Stimulated activated CD4-positive, alpha-beta T cell treated with anti-CD3 and anti-CD28 coated beads, TNF-alpha, amount 100 ng/mL, for 24 hours (primary cell): ENCODE data around the gene MGLL.
A peak's percentile ranks its signal among the peaks of the same experiment; 100 is the strongest.

Source experiments
- DNase-seq, 3 experiments: peaks; one replicate each; pipeline ENCODE4 v3.0.0-alpha.2; 2020; ENCODE audit warnings: low read depth in 3 of 3

Gene MGLL

DNA sequence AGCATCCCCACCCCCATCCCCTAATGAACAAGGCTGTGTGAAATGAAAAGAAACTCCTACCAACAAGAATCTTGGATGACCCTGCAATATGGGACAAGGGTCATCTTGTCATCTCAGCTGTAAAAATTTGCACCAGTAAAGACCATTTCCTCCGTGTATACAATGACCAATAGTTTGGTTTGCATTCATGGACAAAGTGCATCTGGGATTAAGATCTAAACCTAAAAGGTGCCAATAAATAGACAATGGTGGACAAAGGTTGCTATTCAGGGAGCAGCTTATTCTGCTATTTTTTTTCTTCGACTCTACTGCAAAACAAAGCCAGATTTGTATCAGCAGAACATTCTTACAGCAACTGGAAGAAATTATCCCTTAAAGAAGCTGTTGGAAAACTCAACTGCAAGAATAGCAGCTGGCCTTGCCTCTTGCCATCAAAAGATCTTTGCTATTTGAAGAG, 8.0 kb downstream of the MGLL start:
- DNase-seq, result no peak

DNA sequence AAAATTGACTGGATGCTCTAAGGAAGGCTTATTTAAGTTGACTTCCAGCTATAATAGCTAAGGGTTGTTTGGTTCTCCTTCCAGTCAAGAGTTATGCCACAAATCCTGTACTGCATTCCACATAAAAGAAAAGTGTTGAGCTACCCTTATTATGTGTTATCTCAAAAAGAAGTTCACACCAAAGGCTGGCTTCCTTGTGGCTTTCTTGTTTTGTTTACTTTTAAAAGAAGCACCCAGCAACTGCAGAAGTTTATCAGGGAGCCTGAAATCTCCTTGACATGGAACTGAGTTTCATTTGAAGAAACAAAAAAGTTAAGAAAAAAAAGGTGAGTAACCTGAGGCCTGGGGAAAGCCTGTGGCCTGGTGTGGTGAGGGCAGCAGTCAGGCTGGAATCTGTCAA, 10.2 kb downstream of the MGLL start:
- no peak for DNase-seq

DNA sequence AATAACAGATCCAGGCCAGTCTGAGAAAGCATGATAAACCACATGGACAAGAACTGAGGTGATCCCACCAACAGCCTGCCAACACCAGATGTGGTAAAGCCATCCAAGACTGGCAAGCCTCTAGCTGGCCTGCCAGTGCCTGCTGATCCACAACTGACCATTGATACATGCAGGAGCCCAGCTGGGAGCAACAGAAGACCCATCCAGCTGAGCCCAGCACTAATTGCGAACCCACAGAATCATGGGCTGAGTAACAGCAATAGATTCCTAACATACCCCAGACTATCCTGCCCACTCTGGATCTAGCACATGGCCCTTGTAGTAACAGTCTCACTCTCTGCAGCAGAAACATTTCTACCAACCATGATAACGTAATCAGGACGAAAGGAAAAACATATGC, 10.6 kb downstream of the MGLL start:
- DNase-seq, result no peak

DNA sequence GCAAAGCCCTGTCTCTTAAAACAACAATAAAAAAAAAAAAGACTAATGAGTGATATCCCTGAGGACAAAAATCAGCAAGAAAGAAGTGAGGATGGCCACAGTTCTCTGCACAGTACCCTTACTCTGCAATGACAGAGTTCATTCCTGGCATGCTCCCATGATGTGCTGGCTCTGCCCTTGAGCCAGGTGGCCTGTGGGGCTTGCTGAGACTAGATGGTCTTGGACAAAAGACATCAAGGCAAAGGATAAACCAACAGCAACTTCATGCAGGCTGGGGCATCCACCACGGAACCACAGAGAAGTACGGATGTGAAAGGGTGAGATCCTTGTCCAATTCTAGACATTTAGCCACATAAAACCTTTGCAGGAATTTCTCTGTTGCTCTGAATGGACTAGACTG, 12.7 kb downstream of the MGLL start:
- no peak for DNase-seq

DNA sequence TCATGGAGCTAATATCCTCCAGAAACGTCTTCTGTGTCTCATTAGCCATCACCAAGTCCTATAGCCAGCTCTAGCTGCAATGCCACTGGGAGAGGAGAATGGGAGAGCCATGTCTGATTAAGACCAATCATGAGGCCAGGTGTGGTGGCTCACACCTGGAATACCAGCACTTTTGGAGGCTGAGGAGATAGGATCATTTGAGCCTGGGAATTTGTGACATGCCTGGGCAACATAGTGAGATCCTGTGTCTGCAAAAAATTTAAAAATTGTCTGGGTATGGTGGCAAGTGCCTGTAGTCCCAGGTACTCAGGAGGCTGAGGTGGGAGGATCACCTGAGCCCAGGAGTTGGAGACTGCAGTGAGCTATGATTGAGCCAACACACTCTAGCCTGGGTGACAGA, 13.1 kb downstream of the MGLL start:
- DNase-seq, result no peak

DNA sequence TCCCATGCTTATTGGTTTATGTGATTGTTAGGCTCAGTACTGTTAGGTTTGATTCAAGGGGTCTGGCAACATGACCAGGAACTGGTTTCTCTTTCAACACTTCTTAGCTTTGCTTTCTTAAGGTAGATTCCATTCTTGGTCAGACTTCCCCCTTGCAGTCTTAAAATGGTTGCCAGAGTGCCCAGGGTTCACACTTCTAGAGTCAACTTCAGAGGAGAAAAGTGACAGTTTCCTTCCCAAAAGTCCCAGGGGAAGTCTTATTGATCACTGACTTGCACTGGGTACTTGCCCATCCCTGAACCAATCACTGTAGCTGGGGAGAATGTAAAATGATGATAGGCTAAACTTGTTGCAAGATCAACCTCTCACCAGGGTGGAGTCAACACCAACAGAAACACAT, 14.1 kb downstream of the MGLL start:
- DNase-seq, result no peak

DNA sequence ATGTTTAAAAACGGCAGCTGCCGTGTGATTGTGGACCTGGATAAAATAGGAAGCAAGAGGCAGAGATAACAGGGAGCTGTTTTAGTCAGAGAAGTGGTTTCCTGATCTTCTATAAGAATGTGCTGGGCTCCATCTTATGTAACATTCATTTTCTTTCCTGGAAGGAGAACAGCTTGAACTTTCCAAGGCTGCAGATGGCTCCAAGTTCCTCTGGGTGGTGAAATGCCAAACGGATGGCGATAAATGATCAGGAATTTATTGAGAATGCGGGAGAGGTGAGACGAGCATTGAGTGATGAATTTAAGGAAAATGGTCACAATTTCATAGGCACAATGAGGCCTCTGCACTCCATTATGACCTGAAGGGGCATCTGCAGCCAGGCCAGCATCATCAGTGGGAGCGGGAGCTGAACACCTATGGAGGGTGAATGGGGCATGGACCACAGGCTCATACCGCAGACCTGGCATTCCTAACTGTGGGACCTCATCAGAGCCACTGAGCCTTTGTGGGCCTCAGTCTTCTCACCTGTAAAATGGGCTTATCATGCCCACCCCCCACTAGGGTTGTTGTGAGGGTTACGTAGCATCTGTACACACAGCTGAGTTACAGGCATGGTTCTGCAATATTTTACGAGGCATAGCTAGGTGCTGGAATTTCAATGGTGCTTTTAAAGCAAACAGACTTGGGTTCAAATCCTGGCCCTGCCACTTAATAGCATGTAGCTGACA, 17.1 kb downstream of the MGLL start:
- no peak for DNase-seq

GRCh38 chr3:127804141-127804540, 18.2 kb downstream of the MGLL start:
- no peak for DNase-seq

GRCh38 chr3:127803619-127804018, 18.7 kb downstream of the MGLL start:
- no peak for DNase-seq

GRCh38 chr3:127802606-127803005, 19.7 kb downstream of the MGLL start:
- no peak for DNase-seq

GRCh38 chr3:127801731-127802313, 20.5 kb downstream of the MGLL start:
- no peak for DNase-seq

DNA sequence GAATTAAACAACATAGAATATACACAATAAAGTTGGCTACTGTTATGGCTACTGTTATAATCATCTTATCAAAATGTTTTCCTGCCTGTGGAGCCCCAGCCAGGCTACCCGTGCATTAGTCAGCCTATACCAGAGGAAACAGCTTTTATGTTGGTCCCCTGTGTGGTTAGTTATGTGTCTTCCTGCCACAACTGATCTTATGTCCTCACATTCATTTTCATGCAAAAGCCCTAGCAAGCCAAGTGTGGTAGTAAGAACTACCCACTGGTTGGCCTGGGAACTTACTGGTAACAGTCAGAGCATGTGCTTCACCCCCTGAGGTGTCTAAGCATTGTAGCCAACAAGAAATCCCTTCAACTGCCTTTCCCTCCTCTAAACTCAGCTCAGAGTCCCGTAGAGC, 21.8 kb downstream of the MGLL start:
- DNase-seq, result no peak

DNA sequence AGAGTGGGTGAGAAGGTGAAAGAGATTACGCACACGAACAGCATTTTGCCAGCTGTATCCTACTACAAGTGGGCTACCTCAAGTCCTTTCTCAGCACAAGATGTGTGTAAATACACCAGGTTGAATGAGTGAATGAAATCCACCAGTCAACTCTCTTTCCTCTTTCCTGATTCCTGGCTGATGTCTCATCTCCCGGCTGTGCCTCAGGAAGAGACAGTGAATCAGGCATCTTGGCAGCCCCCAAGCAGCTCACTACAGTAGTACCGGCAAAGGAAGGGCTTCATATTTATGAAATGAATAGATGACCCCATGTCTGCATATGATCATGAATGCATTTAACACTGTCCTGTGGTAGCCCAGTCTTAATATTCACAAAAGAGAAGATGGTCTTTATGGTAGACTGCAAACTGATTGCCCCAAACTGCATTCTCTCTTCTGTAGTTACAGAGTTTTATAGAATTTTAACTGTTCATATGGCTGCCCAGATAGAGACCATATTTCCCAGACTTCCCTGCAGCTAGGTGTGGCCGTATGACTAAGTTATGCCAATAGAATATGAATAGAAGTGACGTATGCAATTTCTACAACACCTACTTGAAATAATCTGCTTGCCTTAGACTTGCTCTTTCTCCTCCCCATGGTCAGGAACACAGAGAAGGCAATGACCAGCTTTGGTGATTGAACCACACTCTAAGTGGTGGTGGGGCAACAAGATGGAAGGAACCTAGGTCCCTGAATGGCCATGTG, 22.7 kb downstream of the MGLL start:
- DNase-seq, result no peak

DNA sequence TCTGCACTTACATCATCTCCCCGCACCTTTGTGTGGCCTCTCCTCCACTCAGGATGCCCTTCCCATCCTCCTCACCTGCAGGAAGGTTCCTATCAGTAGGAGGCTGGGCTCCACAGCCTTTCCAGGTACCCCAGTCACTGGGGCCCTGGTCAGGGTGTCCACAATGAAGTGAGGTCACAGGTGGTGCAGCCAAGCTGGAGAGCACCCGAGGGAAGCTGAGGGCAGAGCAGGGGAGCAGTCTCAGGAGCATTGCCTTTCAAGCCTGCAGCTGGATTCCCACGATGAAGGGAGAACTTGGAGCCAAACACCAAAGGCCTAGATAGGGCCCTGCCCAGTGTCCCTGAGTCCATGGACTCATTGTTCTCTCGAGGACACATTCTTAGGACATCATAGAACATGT, 23.6 kb downstream of the MGLL start:
- DNase-seq, result no peak

GRCh38 chr3:127796831-127797150, 25.5 kb downstream of the MGLL start:
- DNase-seq, result no peak

DNA sequence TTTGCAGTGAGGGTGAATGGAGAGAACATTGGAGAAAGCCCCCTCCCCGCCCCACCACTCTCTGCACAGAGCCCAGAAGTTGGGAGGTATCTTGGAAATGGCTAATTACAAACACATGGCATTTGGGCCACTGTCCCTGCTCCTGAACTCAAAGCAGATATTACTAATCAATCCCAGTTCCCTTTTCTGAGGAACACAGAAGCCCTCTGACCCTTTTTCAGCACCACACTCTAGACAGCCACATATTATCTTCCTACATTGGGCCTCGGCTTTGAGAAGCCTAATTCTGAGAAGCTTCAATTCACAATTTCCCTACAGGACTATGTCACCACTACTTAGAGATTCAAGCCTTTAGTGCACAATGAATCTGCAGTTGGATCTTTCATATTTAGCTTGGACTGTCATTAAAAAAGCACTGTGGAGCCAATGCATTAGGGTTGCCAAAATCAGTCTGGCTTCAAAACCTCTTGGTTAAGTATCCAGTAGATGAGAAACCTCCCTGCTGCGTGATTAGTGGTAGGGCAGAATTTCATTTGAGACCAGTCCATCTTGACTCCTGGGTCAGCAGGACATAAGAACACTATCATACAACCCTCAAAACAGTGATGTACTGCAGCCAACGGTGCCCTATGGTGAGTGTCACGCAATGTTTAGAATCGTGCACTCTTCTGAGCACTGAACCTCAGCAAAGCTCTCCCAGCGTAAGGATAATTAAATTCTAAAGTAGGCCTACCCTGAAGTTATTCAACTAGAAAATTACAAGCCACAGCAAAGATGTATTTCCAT, 26.1 kb downstream of the MGLL start:
- no peak for DNase-seq

- DNase-seq, result no peak
Observed at GRCh38 chr3:127794972-127795371, 27.3 kb downstream of the MGLL start.

DNA sequence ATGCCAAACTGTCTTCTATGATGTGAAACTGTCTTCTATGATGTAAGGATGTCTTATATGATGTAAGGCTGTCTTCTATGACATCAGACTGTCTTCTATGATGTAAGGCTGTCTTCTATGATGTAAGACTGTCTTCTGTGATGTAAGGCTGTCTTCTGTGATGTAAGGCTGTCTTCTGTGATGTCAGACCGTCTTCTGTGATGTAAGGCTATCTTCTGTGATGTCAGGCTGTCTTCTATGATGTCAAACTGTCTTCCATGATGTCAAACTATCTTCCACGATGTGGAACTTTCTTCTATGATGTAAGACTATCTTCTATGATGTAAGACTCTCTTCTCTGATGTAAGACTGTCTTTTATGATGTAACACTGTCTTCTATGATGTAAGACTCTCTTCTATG, 27.9 kb downstream of the MGLL start:
- no peak for DNase-seq

DNA sequence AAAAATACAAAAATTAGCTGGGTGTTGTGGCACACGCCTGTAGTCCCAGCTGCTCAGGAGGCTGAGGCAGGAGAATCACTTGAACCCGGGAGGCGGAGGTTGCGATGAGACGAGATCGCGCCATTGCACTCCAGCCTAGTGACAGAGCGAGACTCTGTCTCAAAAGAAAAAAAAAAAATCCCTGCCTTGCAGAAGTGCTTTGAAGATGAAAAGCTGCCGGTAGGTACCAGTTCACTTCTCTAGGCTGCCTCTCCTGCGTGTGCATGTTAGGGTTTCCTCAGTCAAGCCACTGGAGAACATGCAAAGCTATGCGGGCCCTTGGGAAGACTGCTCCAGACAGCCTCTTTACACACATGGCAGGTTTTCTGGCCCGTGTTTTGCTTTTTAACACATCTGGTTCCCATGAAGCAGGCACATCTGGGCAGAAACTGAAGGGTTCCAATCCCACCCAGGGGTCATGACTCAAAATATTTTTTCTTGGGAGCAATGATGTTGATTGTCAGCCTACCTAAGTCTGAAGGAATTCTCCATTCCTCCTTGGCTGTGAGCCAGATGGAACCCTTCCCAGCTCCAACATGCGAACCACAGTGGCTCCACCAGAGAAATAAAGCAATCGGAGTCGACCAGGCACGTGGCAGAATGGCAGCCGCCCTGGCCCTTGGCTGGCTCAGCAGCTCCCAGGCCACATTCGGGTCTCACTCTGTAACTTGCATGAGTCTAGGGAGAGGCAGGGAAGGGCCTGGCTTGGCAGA, 29.6 kb downstream of the MGLL start:
- no peak for DNase-seq

GRCh38 chr3:127791221-127791913, 30.9 kb downstream of the MGLL start:
- peak in 1 of 3 experiments; percentile 7 for DNase-seq

GRCh38 chr3:127790882-127791183, 31.5 kb downstream of the MGLL start:
- no peak for DNase-seq
